LNCAP (cell line): ENCODE results near the gene SMARCE1.

Source experiments
- TF ChIP-seq, protein P1 (sequence below): fragments of 450-650 bp; IDR thresholded peaks from 2 replicates; pipeline ENCODE4 v1.5.1; 2017; ENCODE audit warnings: mild to moderate bottlenecking

The SMARCE1 gene

GRCh38 chr17:40600486-40601046 lies 47.1 kb downstream of the SMARCE1 start:
- TF ChIP-seq, protein P1, sequence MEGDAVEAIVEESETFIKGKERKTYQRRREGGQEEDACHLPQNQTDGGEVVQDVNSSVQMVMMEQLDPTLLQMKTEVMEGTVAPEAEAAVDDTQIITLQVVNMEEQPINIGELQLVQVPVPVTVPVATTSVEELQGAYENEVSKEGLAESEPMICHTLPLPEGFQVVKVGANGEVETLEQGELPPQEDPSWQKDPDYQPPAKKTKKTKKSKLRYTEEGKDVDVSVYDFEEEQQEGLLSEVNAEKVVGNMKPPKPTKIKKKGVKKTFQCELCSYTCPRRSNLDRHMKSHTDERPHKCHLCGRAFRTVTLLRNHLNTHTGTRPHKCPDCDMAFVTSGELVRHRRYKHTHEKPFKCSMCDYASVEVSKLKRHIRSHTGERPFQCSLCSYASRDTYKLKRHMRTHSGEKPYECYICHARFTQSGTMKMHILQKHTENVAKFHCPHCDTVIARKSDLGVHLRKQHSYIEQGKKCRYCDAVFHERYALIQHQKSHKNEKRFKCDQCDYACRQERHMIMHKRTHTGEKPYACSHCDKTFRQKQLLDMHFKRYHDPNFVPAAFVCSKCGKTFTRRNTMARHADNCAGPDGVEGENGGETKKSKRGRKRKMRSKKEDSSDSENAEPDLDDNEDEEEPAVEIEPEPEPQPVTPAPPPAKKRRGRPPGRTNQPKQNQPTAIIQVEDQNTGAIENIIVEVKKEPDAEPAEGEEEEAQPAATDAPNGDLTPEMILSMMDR = no peak

GRCh38 chr17:40599468-40599763 lies 48.2 kb downstream of the SMARCE1 start:
- TF ChIP-seq, protein P1 = no peak

- TF ChIP-seq, protein P1 = no peak
These were observed 48.8 kb downstream of the SMARCE1 start for GRCh38 chr17:40598619-40599467.

GRCh38 chr17:40598301-40598618 lies 49.4 kb downstream of the SMARCE1 start:
- TF ChIP-seq, protein P1 = no peak

GRCh38 chr17:40597556-40598300 lies 49.9 kb downstream of the SMARCE1 start:
- TF ChIP-seq, protein P1 = no peak

- TF ChIP-seq, protein P1 = no peak
These were observed 50.5 kb downstream of the SMARCE1 start for GRCh38 chr17:40597156-40597555.

DNA sequence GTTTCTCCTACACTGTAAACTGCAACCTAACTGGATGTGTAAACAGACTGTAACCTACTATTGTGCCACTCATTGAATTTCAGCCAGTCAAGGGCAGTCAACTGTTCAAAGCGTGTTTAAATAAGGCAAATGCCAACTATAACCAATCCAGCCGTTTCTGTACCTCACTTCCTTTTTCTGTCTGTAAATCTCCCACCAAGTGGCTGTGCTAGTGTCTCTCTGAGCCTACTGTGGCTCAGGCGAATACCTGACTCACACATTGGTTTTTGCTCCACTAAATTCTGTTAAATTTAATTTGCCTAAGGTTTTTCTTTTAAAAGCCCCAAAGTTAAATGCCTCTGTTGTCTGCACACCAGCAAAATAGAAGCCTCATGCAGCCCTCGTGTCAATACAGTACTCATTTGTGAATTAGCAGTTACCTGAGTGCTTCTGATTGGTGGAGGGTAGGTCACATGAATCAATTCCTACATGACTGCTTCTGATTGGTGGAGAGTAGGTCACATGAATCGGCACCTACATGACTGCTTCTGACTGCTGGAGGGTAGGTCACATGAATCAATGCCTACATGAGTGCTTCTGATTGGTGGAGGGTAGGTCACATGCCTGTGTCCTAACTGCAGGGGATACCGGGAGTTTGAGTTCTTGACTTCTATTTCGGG lies 51.2 kb downstream of the SMARCE1 start:
- TF ChIP-seq, protein P1 = no peak
